Right lobe of liver (tissue), 4 donors: ENCODE data around the gene PRR16.

Experiments
- CTCF ChIP-seq, 4 donors: fragments of 200-600 bp in 3 of 4; fragments of 450-650 bp in 1 of 4; IDR thresholded peaks; one replicate each; pipeline versions ENCODE4 v1.5.1 to v1.8.0; 2016 to 2022; ENCODE audit warnings: antibody characterized with exemption in 4 of 4, mild to moderate bottlenecking in 2 of 4
- POLR2A ChIP-seq: fragments of 450-650 bp; IDR thresholded peaks from one replicate; pipeline ENCODE4 v1.6.1; 2017; ENCODE audit warnings: antibody characterized with exemption, mild to moderate bottlenecking
- donor health status: DM: no; HTN: no; CAD: no.
- donor health status: DM: no; HTN: no; CAD: no.
- donor health status: DM: no; HTN: yes; CAD: no.

DNA sequence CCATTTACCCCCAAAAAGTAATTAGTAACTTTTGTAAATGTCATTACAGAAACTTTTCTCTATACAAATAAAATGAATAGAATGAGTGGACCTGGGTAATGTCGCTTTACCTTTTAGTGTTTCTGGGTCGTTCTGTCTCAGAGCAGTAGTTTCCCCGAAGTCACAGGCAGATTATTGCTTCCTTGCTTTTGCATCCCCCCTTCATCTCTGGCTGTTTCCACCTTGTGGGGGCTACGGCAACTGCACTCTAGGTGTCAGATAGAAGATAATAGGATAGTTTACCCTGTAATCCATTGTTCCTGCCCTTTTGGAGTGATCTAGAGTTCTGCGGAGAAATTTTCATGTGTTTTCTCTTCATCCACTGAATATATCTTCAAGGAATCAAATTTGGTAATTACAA, 68.7 kb downstream of the PRR16 start:
- TF ChIP-seq CTCF (IDR thresholded peaks at IDR 0.05) (no peak), POLR2A (no peak)
